HCT116 (cell line): Measurements from ENCODE around the gene MAPK8IP1. TPM values are rescaled to one million over a fixed set of nuclear protein-coding genes. Genes with fewer than 3 reads are reported as not detected.

Experiments used
- ATAC-seq: fragments of 200-7000 bp; cut with Tn5 transposase; 2 replicates; pipeline ENCODE4 v1.9.1; 2020; ENCODE audit warnings: mild to moderate bottlenecking, moderate library complexity
- BruUV-seq: library from RNA; stranded (reverse); fragments of 400-500 nt; replicated peaks from 2 replicates; lab custom pipeline; 2021; lab: Mats Ljungman, UMichigan
- CTCF ChIA-PET: fragments of 300-600 bp; sonication (Branson Sonifier 250); formaldehyde crosslinking; loops from one replicate; lab custom pipeline; 2021; ENCODE audit warnings: antibody characterized with exemption; lab: Charles Lee
- POLR2A ChIA-PET: fragments of 300-600, 350-600 bp; sonication (Branson Sonifier 250); formaldehyde crosslinking; loops from one replicate; lab custom pipeline; 2021; ENCODE audit warnings: antibody characterized with exemption; lab: Charles Lee
- RAD21 ChIA-PET, 2 experiments: fragments of 300-600 bp; sonication (Branson Sonifier 250); formaldehyde crosslinking; loops; one replicate each; lab custom pipeline; 2023; ENCODE audit warnings: low total read pairs in 2 of 2; ENCODE audit not compliant: uncharacterized antibody in 2 of 2, unreplicated experiment in 2 of 2, low non-redundant PET in 1 of 2; lab: Charles Lee
- DNase-seq: peaks from one replicate; pipeline ENCODE4 v3.0.0-alpha.2; 2010; ENCODE audit warnings: low read depth, low spot score
- H2AFZ ChIP-seq: fragments of 200-600 bp; shearing (Covaris generic), sonication (generic); 2 replicates; pipeline ENCODE4 v1.6.1; 2017; ENCODE audit warnings: low read depth, mixed run types, mixed read lengths, antibody characterized with exemption, low read length; ENCODE audit not compliant: poor library complexity, severe bottlenecking
- H3K27ac ChIP-seq: 2 replicates; pipeline ENCODE4 v1.5.1; 2012; ENCODE audit warnings: low read depth, low read length
- H3K27me3 ChIP-seq: fragments of 200-600 bp; sonication (generic); 2 replicates; pipeline ENCODE4 v1.6.1; 2016; ENCODE audit warnings: mixed run types, low read length, mixed read lengths; ENCODE audit not compliant: insufficient read depth
- H3K36me3 ChIP-seq, 2 experiments: fragments of 200-500 bp in 1 of 2; fragments of 200-600 bp in 1 of 2; sonication (Bioruptor generic) in 1 of 2; sonication (generic) in 1 of 2; 2 replicates each; pipeline versions ENCODE4 v1.5.1 to v1.6.1; 2014 to 2016; ENCODE audit warnings: low read length in 2 of 2, inconsistent platforms in 1 of 2, mixed read lengths in 1 of 2, mixed run types in 1 of 2; ENCODE audit not compliant: insufficient read depth in 2 of 2, control insufficient read depth in 1 of 2
- H3K4me1 ChIP-seq, 2 experiments: fragments of 200-600 bp in 1 of 2; sonication (generic) in 1 of 2; 2 replicates each; pipeline versions ENCODE4 v1.5.1 to v1.6.1; 2012 to 2017; ENCODE audit warnings: low read length in 2 of 2, inconsistent platforms in 1 of 2, mild to moderate bottlenecking in 1 of 2, mixed read lengths in 1 of 2, mixed run types in 1 of 2, moderate library complexity in 1 of 2; ENCODE audit not compliant: insufficient read depth in 2 of 2, control insufficient read depth in 1 of 2
- H3K4me2 ChIP-seq: fragments of 200-600 bp; sonication (generic); 2 replicates; pipeline ENCODE4 v1.6.1; 2017; ENCODE audit warnings: mixed run types, low read length, mixed read lengths
- H3K4me3 ChIP-seq, 2 experiments: fragments of 200-600 bp in 1 of 2; sonication (generic) in 1 of 2; replicated peaks in 1 of 2; 2 replicates each; pipeline ENCODE4 v1.5.1; 2011 to 2016; ENCODE audit warnings: low read length in 2 of 2, control low read depth in 1 of 2, low read depth in 1 of 2, mild to moderate bottlenecking in 1 of 2, mixed read lengths in 1 of 2, mixed run types in 1 of 2
- H3K79me2 ChIP-seq: fragments of 200-600 bp; sonication (generic); 2 replicates; pipeline ENCODE4 v1.6.1; 2017; ENCODE audit warnings: mild to moderate bottlenecking, mixed run types, low read length, moderate library complexity, mixed read lengths; ENCODE audit not compliant: insufficient read depth
- H3K9ac ChIP-seq: fragments of 200-600 bp; sonication (generic); 2 replicates; pipeline ENCODE4 v1.6.1; 2016; ENCODE audit warnings: low read length, mixed read lengths
- H3K9me2 ChIP-seq: fragments of 200-600 bp; sonication (generic), shearing (Covaris generic); 2 replicates; pipeline ENCODE4 v1.6.1; 2017; ENCODE audit warnings: mixed run types, mild to moderate bottlenecking, moderate library complexity; ENCODE audit not compliant: insufficient read depth
- H3K9me3 ChIP-seq, 2 experiments: fragments of 200-500 bp in 1 of 2; fragments of 200-600 bp in 1 of 2; sonication (Bioruptor generic) in 1 of 2; sonication (generic) in 1 of 2; 2 replicates each; pipeline ENCODE4 v1.6.1; 2014 to 2017; ENCODE audit warnings: low read length in 2 of 2, mixed read lengths in 2 of 2, inconsistent platforms in 1 of 2, low read depth in 1 of 2, mild to moderate bottlenecking in 1 of 2, mixed run types in 1 of 2, moderate library complexity in 1 of 2; ENCODE audit not compliant: control insufficient read depth in 1 of 2, insufficient read depth in 1 of 2
- H4K20me1 ChIP-seq: fragments of 200-600 bp; sonication (generic), shearing (Covaris generic); 2 replicates; pipeline ENCODE4 v1.6.1; 2017; ENCODE audit warnings: mixed run types, mild to moderate bottlenecking, moderate library complexity; ENCODE audit not compliant: insufficient read depth
- CBX3 ChIP-seq: IDR thresholded peaks from 2 replicates; pipeline ENCODE4 v1.6.1; 2012; ENCODE audit warnings: low read depth
- ELF1 ChIP-seq: IDR thresholded peaks from 2 replicates; pipeline ENCODE4 v1.6.1; 2012; ENCODE audit warnings: low read depth, borderline replicate concordance
- EZH2phosphoT487 ChIP-seq: fragments of 200-600 bp; IDR thresholded peaks from 2 replicates; pipeline ENCODE4 v1.6.1; 2018; ENCODE audit warnings: antibody characterized with exemption, borderline replicate concordance
- FOSL1 ChIP-seq: IDR thresholded peaks from 2 replicates; pipeline ENCODE4 v1.6.1; 2012; ENCODE audit warnings: low read depth
- JUND ChIP-seq: IDR thresholded peaks from 2 replicates; pipeline ENCODE4 v1.6.1; 2012
- MAX ChIP-seq: IDR thresholded peaks from 2 replicates; pipeline ENCODE4 v1.6.1; 2012
- POLR2AphosphoS5 ChIP-seq: IDR thresholded peaks from 2 replicates; pipeline ENCODE4 v1.6.1; 2011; ENCODE audit warnings: mild to moderate bottlenecking, low read depth, low read length, moderate library complexity
- RAD21 ChIP-seq: IDR thresholded peaks from 2 replicates; pipeline ENCODE4 v1.6.1; 2012; ENCODE audit warnings: low read depth, mild to moderate bottlenecking
- SIN3A ChIP-seq: IDR thresholded peaks from 2 replicates; pipeline ENCODE4 v1.6.1; 2012; ENCODE audit warnings: low read depth
- SP1 ChIP-seq: IDR thresholded peaks from 2 replicates; pipeline ENCODE4 v1.6.1; 2012; ENCODE audit warnings: low read depth
- SRF ChIP-seq: IDR thresholded peaks from 2 replicates; pipeline ENCODE4 v1.6.1; 2012; ENCODE audit warnings: low read depth
- ZFX ChIP-seq: fragments of 450-650 bp; IDR thresholded peaks from 2 replicates; pipeline ENCODE4 v1.6.1; 2017
- ZNF274 ChIP-seq: fragments of 200-500 bp; sonication (Bioruptor generic); IDR thresholded peaks from 2 replicates; pipeline ENCODE4 v1.6.1; 2014; ENCODE audit warnings: mild to moderate bottlenecking, low read depth, low read length, inconsistent platforms
- intact Hi-C: fragments of 100-400 bp; cut with micrococcal nuclease; formaldehyde crosslinking; loops from 2 replicates; pipeline ENCODE4 v1.10.0; 2022
- total RNA-seq: library from RNA; stranded (reverse); gene quantifications from one replicate; pipeline ENCODE4 v1.2.1, GENCODE V29; 2021; ENCODE audit not compliant: unreplicated experiment
- TF ChIP-seq, protein P1 (sequence below), 3 experiments: fragments of 200-600 bp in 1 of 3; sonication (generic) in 1 of 3; IDR thresholded peaks in 2 of 3; conservative IDR thresholded peaks in 1 of 3; 2 replicates each; pipeline ENCODE4 v1.5.1; 2012 to 2017; ENCODE audit warnings: low read depth in 2 of 3, low read length in 2 of 3, antibody characterized with exemption in 1 of 3, borderline replicate concordance in 1 of 3, control low read depth in 1 of 3, mild to moderate bottlenecking in 1 of 3, mixed read lengths in 1 of 3, mixed run types in 1 of 3, moderate library complexity in 1 of 3; ENCODE audit not compliant: insufficient read depth in 1 of 3
- TF ChIP-seq, protein P2 (sequence below): IDR thresholded peaks from 2 replicates; pipeline ENCODE4 v1.6.1; 2012; ENCODE audit warnings: low read depth

MAPK8IP1 gene
- total RNA-seq, 1 experiment from 2014 or later: 10.1 TPM

- H3K4me3 ChIP-seq: no peak overlapping the region
- TF ChIP-seq ZNF274: no peak
- no peak for TF ChIP-seq EZH2phosphoT487
- no peak for TF ChIP-seq CBX3
- no peak for TF ChIP-seq SRF
- TF ChIP-seq ZFX: no peak
- TF ChIP-seq, protein P1, sequence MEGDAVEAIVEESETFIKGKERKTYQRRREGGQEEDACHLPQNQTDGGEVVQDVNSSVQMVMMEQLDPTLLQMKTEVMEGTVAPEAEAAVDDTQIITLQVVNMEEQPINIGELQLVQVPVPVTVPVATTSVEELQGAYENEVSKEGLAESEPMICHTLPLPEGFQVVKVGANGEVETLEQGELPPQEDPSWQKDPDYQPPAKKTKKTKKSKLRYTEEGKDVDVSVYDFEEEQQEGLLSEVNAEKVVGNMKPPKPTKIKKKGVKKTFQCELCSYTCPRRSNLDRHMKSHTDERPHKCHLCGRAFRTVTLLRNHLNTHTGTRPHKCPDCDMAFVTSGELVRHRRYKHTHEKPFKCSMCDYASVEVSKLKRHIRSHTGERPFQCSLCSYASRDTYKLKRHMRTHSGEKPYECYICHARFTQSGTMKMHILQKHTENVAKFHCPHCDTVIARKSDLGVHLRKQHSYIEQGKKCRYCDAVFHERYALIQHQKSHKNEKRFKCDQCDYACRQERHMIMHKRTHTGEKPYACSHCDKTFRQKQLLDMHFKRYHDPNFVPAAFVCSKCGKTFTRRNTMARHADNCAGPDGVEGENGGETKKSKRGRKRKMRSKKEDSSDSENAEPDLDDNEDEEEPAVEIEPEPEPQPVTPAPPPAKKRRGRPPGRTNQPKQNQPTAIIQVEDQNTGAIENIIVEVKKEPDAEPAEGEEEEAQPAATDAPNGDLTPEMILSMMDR (IDR thresholded peaks at IDR 0.05 in 2 of 3, conservative IDR thresholded peaks at IDR 0.05 in 1 of 3; ENCODE audit: borderline replicate concordance in 1 of 3, insufficient read depth in 1 of 3, low read depth in 2 of 3, low read length in 2 of 3): no peak
- no peak for TF ChIP-seq SIN3A
- TF ChIP-seq RAD21: no peak
- TF ChIP-seq FOSL1: no peak
- no peak for TF ChIP-seq ELF1
- TF ChIP-seq POLR2AphosphoS5: no peak
- TF ChIP-seq JUND: no peak
- TF ChIP-seq, protein P2, sequence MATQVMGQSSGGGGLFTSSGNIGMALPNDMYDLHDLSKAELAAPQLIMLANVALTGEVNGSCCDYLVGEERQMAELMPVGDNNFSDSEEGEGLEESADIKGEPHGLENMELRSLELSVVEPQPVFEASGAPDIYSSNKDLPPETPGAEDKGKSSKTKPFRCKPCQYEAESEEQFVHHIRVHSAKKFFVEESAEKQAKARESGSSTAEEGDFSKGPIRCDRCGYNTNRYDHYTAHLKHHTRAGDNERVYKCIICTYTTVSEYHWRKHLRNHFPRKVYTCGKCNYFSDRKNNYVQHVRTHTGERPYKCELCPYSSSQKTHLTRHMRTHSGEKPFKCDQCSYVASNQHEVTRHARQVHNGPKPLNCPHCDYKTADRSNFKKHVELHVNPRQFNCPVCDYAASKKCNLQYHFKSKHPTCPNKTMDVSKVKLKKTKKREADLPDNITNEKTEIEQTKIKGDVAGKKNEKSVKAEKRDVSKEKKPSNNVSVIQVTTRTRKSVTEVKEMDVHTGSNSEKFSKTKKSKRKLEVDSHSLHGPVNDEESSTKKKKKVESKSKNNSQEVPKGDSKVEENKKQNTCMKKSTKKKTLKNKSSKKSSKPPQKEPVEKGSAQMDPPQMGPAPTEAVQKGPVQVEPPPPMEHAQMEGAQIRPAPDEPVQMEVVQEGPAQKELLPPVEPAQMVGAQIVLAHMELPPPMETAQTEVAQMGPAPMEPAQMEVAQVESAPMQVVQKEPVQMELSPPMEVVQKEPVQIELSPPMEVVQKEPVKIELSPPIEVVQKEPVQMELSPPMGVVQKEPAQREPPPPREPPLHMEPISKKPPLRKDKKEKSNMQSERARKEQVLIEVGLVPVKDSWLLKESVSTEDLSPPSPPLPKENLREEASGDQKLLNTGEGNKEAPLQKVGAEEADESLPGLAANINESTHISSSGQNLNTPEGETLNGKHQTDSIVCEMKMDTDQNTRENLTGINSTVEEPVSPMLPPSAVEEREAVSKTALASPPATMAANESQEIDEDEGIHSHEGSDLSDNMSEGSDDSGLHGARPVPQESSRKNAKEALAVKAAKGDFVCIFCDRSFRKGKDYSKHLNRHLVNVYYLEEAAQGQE: no peak
- TF ChIP-seq MAX: no peak
- TF ChIP-seq SP1: no peak
- TF ChIP-seq, all 23 proteins: peak for 0
- Histone ChIP-seq H3K4me2 (no peak overlapping the region), H3K9me2 (no peaks in the 10 kb centered on the region), H3K27ac (no peak overlapping the region), H3K79me2 (no peaks in the 10 kb centered on the region), H3K9me3 (no peaks in the 10 kb centered on the region), H2AFZ (no peak overlapping the region), H3K9ac (no peak overlapping the region), H3K27me3 (no peaks in the 10 kb centered on the region), H3K36me3 (no peaks in the 10 kb centered on the region), H4K20me1 (no peaks in the 10 kb centered on the region), H3K4me1 (peaks cover 10 to 22% of the 10 kb centered on the region in 2 experiments; a peak in 3 of 4 replicates)
- no TSS peak for BruUV-seq
- DNase-seq (no peak), ATAC-seq (no peak)
- ChIA-PET RAD21 (no interaction called here), POLR2A (no interaction called here), CTCF (no interaction called here)
- intact Hi-C loops: no loop called here
Measured at GRCh38 chr11:45895553-45896259, 10.3 kb downstream of the MAPK8IP1 start.
